ENCODE results near the gene MTERF2. TPM values are rescaled to one million over a fixed set of nuclear protein-coding genes. Genes with fewer than 3 reads are reported as not detected.

The MTERF2 gene
- total RNA-seq, 1 donor: 3.6 TPM

DNA sequence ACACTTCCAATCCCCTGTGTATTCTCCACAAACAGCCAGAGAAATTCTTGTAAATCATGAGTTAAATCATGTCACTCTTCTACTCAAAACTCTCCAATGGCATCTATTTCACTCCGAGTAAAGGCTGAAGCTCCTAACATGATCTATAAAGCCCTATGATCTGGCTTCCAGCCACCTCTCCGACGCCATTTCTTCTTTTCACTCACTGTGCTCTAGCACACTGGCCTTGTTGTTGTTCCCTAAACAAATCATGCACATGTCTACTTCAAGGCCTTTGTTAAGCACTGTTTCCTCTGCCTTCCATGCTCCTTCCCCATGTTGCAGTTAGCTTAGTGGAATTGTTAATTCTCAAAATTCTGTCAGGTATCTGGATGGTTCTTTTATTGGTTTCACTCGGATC, 30.1 kb upstream of the MTERF2 start:
- TF ChIP-seq, protein P1, sequence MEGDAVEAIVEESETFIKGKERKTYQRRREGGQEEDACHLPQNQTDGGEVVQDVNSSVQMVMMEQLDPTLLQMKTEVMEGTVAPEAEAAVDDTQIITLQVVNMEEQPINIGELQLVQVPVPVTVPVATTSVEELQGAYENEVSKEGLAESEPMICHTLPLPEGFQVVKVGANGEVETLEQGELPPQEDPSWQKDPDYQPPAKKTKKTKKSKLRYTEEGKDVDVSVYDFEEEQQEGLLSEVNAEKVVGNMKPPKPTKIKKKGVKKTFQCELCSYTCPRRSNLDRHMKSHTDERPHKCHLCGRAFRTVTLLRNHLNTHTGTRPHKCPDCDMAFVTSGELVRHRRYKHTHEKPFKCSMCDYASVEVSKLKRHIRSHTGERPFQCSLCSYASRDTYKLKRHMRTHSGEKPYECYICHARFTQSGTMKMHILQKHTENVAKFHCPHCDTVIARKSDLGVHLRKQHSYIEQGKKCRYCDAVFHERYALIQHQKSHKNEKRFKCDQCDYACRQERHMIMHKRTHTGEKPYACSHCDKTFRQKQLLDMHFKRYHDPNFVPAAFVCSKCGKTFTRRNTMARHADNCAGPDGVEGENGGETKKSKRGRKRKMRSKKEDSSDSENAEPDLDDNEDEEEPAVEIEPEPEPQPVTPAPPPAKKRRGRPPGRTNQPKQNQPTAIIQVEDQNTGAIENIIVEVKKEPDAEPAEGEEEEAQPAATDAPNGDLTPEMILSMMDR (IDR thresholded peaks at IDR 0.05; ENCODE audit: extremely low read depth, low read depth, low read length): no peak
- Histone ChIP-seq H3K79me2 (ENCODE audit: insufficient read depth, low read length) (no peaks in the 10 kb centered on the region), H3K27me3 (ENCODE audit: insufficient read depth, low read length) (no peaks in the 10 kb centered on the region), H3K4me1 (ENCODE audit: insufficient read depth, low read length) (no peaks in the 10 kb centered on the region), H3K9me3 (ENCODE audit: low read depth, low read length) (no peaks in the 10 kb centered on the region), H3K4me3 (ENCODE audit: insufficient read depth, low read length) (no peak overlapping the region), H2AFZ (ENCODE audit: low read length) (no peak overlapping the region), H4K20me1 (ENCODE audit: insufficient read depth, low read length) (no peaks in the 10 kb centered on the region), H3K27ac (ENCODE audit: low read depth, low read length) (no peak overlapping the region), H3K36me3 (ENCODE audit: insufficient read depth, low read length) (peaks cover 4% of the 10 kb centered on the region), H3K4me2 (ENCODE audit: insufficient read depth, low read length) (no peak overlapping the region)
- DNase-seq (ENCODE audit: insufficient read length, low spot score, missing footprints): no peak

DNA sequence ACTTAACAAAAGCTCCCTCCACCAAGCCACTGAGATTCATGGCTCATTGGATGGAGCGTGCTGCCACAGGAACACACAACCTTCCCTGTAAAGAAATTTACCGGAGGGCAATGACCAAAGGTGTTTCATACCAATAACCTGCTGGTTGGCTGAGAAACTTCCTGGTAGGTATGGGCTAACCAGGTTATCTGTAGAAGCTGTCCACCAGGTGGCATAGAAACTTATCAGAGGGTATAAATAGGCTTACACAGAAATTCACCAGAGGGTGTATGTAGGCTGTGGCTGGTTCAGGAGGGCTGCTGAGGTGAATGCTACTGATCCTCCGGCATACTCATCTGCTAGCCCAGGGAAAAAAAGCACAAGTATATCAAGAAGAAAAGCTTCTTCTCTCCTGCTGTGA, 27.1 kb upstream of the MTERF2 start:
- DNase-seq (ENCODE audit: insufficient read length, low spot score, missing footprints): no peak
- H3K4me3 ChIP-seq (ENCODE audit: insufficient read depth, low read length): no peak overlapping the region
- H3K4me1 ChIP-seq (ENCODE audit: insufficient read depth, low read length): no peaks in the 10 kb centered on the region

GRCh38 chr12:107012736-107013425, 25.9 kb upstream of the MTERF2 start:
- Histone ChIP-seq H3K27me3 (ENCODE audit: insufficient read depth, low read length) (no peaks in the 10 kb centered on the region), H3K4me3 (ENCODE audit: insufficient read depth, low read length) (no peak overlapping the region), H2AFZ (ENCODE audit: low read length) (no peak overlapping the region), H4K20me1 (ENCODE audit: insufficient read depth, low read length) (no peaks in the 10 kb centered on the region), H3K27ac (ENCODE audit: low read depth, low read length) (no peak overlapping the region), H3K4me1 (ENCODE audit: insufficient read depth, low read length) (no peaks in the 10 kb centered on the region), H3K79me2 (ENCODE audit: insufficient read depth, low read length) (no peaks in the 10 kb centered on the region), H3K9me3 (ENCODE audit: low read depth, low read length) (no peaks in the 10 kb centered on the region), H3K4me2 (ENCODE audit: insufficient read depth, low read length) (no peak overlapping the region), H3K36me3 (ENCODE audit: insufficient read depth, low read length) (no peaks in the 10 kb centered on the region)
- no peak for DNase-seq (ENCODE audit: insufficient read length, low spot score, missing footprints)
- TF ChIP-seq, protein P1 (IDR thresholded peaks at IDR 0.05; ENCODE audit: extremely low read depth, low read depth, low read length): no peak

More for the DNA sequence above, 27.1 kb upstream of the MTERF2 start:
- TF ChIP-seq, protein P1 (IDR thresholded peaks at IDR 0.05; ENCODE audit: extremely low read depth, low read depth, low read length): peak; percentile 5
- Histone ChIP-seq H3K4me2 (ENCODE audit: insufficient read depth, low read length) (no peak overlapping the region), H3K27me3 (ENCODE audit: insufficient read depth, low read length) (no peaks in the 10 kb centered on the region), H4K20me1 (ENCODE audit: insufficient read depth, low read length) (no peaks in the 10 kb centered on the region), H3K9me3 (ENCODE audit: low read depth, low read length) (no peaks in the 10 kb centered on the region), H2AFZ (ENCODE audit: low read length) (no peak overlapping the region), H3K27ac (ENCODE audit: low read depth, low read length) (no peak overlapping the region), H3K79me2 (ENCODE audit: insufficient read depth, low read length) (no peaks in the 10 kb centered on the region), H3K36me3 (ENCODE audit: insufficient read depth, low read length) (no peaks in the 10 kb centered on the region)

- Histone ChIP-seq H4K20me1 (ENCODE audit: insufficient read depth, low read length) (no peaks in the 10 kb centered on the region), H3K9me3 (ENCODE audit: low read depth, low read length) (no peaks in the 10 kb centered on the region), H3K27me3 (ENCODE audit: insufficient read depth, low read length) (no peaks in the 10 kb centered on the region), H3K4me3 (ENCODE audit: insufficient read depth, low read length) (no peak overlapping the region), H3K4me2 (ENCODE audit: insufficient read depth, low read length) (no peak overlapping the region), H3K79me2 (ENCODE audit: insufficient read depth, low read length) (no peaks in the 10 kb centered on the region), H3K36me3 (ENCODE audit: insufficient read depth, low read length) (no peaks in the 10 kb centered on the region), H3K4me1 (ENCODE audit: insufficient read depth, low read length) (no peaks in the 10 kb centered on the region), H2AFZ (ENCODE audit: low read length) (no peak overlapping the region), H3K27ac (ENCODE audit: low read depth, low read length) (no peak overlapping the region)
- DNase-seq (ENCODE audit: insufficient read length, low spot score, missing footprints): no peak
- TF ChIP-seq, protein P1 (IDR thresholded peaks at IDR 0.05; ENCODE audit: extremely low read depth, low read depth, low read length): no peak
Measured at GRCh38 chr12:107011519-107011918, 24.6 kb upstream of the MTERF2 start.
